22Rv1 (cell line): Measurements from ENCODE around the gene ANAPC13.
A peak's percentile ranks its signal among the peaks of the same experiment; 100 is the strongest.

ENCODE experiments used
- H3K27ac ChIP-seq: fragments of 450-650 bp; 2 replicates; pipeline ENCODE4 v1.5.1; 2017
- CTCF ChIP-seq: fragments of 450-650 bp; IDR thresholded peaks from 2 replicates; pipeline ENCODE4 v1.5.1; 2017; ENCODE audit warnings: mild to moderate bottlenecking
- ZFX ChIP-seq: fragments of 450-650 bp; IDR thresholded peaks from 2 replicates; pipeline ENCODE4 v1.6.1; 2017; ENCODE audit warnings: antibody characterized with exemption, borderline replicate concordance

The ANAPC13 gene

GRCh38 chr3:134457376-134458074 lies 28.3 kb downstream of the ANAPC13 start:
- no peak for TF ChIP-seq CTCF
- no peak for TF ChIP-seq ZFX
- H3K27ac ChIP-seq, result no peak overlapping the region

GRCh38 chr3:134453631-134454030 lies 32.2 kb downstream of the ANAPC13 start:
- H3K27ac ChIP-seq, result no peak overlapping the region
- TF ChIP-seq CTCF, result no peak
- no peak for TF ChIP-seq ZFX

GRCh38 chr3:134449951-134450350 lies 35.8 kb downstream of the ANAPC13 start:
- H3K27ac ChIP-seq, result no peak overlapping the region
- TF ChIP-seq ZFX (no peak), CTCF (no peak)

GRCh38 chr3:134449277-134449676 lies 36.5 kb downstream of the ANAPC13 start:
- TF ChIP-seq ZFX (no peak), CTCF (peak; percentile 19; the same call in 1 of the 2 replicates)

GRCh38 chr3:134448664-134449063 lies 37.1 kb downstream of the ANAPC13 start:
- TF ChIP-seq CTCF (no peak), ZFX (no peak)
- H3K27ac ChIP-seq, result no peak overlapping the region

More at GRCh38 chr3:134449277-134449676, 36.5 kb downstream of the ANAPC13 start:
- no peak overlapping the region for H3K27ac ChIP-seq

- H3K27ac ChIP-seq, result no peak overlapping the region
- TF ChIP-seq ZFX, result no peak
- TF ChIP-seq CTCF, result no peak
Observed at GRCh38 chr3:134447351-134447750, 38.4 kb downstream of the ANAPC13 start.

- H3K27ac ChIP-seq, result no peak overlapping the region
- TF ChIP-seq ZFX (no peak), CTCF (no peak)
Observed at GRCh38 chr3:134446800-134447199, 39.0 kb downstream of the ANAPC13 start.
